ENCODE results near the gene NIN.

Gene NIN

GRCh38 chr14:50758945-50759344 is 72.0 kb downstream of the NIN start:
- DNase-seq: no peak

DNA sequence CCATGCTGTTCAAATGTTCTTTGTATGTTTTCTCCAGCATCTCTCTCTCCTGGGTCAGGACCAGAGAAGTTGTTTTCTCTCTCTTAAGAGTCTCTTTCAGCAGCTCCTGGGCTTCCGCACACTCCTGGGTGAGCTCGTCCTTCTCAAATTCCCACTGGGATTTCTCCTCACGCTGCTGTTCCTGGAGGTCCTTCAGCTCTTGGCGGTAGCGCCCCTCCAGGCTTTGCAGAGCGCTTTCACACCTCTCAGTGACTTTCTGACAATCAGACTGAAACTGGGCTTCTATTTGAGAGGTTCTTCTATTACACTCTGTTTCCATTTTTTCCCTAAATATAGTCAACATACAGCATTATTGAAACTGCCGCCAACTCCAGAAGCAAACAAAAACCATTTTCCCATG is 72.7 kb downstream of the NIN start:
- DNase-seq: no peak

DNA sequence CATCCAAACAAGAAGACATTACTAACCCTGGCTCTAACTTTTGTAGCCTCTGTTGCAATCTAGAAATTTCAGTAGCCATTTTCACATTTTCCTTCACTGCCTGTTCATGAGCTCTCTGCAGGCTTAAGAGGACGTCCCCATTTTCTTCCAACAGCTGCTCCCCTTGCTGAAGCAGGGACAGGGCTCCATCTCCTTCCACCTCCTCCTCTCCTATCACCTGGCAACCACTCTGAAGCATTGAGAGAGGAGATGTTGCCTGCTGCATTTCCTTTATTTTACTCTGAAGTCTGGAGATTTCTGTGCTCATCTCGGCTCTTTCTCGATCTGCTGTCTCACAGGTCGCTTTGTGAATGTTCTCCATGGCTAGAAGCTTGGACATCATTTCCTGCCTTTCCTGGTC is 73.3 kb downstream of the NIN start:
- DNase-seq: no peak

DNA sequence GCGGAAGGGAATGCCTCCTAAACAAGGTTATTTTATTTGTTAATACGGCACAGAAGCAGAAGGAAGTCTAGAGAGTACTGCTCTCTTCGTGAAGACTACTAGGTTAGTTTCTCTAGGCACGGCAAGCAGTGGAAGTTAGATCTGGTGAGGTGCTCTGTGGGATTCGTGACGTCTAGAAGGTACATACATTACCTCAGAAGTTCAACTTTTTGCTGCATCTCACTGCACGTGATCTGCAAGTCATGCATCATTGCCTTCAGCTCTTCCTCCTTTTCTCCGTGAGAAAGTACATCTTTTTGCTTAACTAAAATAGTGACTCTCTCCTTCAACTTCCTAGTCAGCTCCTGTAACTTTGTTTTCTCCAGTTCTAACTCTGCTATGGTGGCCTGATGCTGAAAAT is 74.7 kb downstream of the NIN start:
- DNase-seq: no peak

GRCh38 chr14:50750323-50750722 is 80.6 kb downstream of the NIN start:
- no peak for DNase-seq

- DNase-seq: no peak
These were observed 85.4 kb downstream of the NIN start for GRCh38 chr14:50745401-50746058.

- DNase-seq: no peak
These were observed 86.7 kb downstream of the NIN start for GRCh38 chr14:50744231-50744630.

GRCh38 chr14:50741567-50741966 is 89.4 kb downstream of the NIN start:
- no peak for DNase-seq

DNA sequence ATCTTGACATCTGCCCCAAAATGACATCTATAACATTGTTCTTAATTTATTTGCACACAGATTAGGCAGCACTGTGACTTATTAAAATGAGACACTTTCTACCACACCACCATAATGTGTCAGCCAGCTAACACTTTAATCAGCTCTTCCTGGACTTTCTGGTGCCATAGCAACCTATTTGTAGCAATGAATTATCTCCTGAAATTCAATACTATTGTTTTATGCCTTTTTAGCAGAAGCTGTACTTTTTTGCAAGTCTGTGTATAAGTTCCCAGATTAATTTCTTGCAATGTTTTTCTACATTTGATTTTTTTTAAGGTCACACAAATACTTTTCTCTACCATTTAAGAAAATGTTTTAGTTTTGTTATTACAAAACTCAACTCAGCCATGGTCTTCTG is 90.1 kb downstream of the NIN start:
- DNase-seq: no peak

DNA sequence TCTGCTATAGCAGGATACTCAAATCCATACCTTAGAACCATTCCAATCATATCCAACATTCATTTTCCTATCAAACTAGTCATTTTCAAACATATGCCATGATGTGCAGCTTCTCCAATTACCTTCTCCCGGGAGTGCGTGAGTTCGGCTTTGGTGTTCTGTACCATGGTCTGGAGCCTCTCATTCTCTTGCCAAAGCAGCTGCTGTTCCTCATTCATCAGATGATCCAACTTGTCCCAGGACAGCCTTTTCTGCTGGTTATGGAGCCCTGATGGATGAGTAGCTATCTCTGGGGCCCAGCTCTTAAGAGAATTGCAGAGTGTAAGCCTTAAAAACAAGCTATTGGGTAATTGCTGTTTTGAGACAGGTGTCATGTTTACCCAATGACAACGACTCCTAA is 91.8 kb downstream of the NIN start:
- no peak for DNase-seq

DNA sequence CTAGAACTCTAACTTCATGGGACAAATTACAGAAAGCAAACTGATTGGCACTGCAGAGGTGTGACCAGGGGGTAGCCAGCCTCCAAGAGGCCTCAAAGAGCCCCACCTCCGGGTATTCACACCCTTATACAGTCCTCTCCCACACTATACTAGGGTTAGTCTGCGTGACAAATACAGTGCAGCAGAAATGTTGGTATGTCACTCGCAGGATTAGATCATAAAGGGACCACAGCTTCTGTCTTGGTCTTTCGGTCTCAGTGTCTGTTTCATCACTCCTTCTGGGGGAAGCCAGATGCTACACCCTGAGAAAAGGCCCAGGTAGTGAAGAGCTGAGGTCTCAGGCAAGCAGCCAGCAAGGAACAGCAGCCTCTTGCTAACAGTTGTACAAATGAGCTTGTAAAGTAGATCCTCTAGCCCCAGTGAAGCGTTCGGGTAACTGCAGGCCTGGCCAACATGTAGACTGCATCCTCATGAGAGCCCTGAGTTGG is 94.0 kb downstream of the NIN start:
- no peak for DNase-seq

DNA sequence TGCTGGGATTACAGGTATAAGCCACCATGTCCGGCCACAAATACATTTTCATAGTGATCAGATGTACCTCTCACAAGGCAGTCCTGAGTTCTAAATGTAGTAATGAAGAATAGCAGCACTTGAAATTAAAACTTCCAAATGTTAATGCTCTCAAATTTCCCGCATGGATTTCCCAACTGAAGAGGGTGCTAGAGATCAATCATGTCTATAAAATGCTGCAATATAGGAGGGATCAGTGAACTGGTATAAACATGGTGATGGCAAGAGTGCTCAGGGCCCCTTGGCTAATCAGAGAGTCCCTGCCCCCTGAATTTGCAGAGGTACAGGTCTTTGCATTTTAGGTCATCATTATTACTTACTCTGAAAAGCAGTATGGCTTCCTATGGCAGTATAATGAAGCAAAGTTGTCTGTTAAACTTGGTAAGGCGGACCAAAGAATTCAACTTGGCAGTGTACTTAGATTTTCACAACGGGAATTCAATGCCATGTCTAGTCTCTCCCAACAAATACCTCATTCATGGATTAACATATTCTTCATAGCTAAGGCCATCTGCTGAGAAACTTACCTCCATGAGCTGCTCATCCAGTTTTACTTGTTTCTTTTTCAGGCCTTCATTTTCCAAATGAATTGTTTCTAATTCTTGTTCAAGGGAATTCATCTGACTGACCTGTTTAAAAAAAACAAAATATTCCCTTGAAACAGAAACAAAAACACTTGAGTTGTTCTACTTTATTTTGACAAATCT is 95.8 kb downstream of the NIN start:
- DNase-seq: no peak

- DNase-seq: no peak
These were observed 97.5 kb downstream of the NIN start for GRCh38 chr14:50733494-50733893.

DNA sequence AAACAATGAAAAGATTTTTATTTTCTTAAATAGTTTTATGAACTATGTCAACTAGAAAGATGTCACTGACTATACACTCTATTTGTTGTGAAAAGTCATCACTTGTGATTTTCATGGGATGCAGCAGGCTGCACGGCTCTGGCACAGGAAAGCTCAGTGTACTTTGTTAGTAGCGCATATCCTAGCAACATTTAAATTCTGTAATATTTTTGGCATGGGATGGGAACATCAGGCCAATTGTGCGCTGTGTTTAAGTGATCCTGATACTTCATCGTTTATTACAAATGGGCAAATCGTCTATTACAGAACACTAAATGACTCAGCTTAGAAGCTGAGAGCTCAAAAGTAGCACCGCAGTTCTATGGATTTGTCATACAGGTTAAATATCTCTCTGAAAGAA is 102.1 kb downstream of the NIN start:
- no peak for DNase-seq

DNA sequence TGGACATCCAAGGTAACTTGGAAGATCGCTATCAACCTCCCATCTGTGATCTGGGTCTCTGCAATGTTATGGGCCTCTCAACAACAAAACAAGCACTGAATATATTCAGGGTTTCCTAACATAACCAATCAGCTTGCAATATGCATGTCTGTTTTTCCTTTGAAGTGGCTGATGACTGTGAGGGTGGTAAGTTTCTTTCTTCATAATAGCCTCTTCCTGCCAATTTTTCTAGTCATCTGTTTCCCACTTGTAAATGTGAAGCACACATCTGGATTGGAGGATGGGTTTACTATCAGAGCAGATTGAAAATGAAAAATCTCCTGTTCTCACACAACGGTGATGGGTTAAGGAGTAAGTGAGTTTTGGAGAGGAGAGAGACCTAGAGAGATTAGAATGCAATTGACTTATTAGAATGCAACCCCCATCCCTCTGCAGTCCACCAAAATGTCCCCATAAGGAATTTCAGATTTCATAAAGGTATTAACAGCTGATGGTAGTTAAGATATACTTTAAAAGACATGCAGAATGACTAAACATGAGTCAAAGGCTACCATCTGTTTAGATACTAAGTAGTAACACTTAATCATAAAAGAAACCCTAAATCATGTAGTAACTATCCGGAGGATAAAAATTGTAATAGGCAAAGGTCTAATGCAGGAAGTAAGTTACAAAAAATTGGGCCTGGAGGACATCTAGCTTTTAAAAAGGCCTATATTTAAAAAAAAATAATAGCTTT is 104.4 kb downstream of the NIN start:
- DNase-seq: no peak

DNA sequence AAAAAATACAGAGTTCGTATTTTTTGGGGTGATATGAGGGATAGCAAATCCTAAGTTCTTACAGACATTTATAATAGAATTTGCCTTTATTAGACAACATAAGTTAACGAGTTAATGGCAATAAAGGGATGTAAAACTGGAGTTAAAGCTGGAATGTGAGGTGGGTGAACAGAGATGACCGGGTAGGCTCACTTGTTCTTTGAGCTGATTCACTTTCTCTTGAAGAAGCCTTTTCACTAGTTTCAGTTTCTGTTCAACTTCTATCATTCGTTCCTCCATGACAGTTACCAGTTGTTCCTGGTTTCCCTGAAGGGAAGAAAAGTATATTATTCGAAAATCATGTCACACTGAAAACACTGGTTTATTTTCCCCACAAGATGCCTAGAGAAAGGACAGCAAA is 105.2 kb downstream of the NIN start:
- DNase-seq: no peak

GRCh38 chr14:50719911-50720759 is 110.8 kb downstream of the NIN start:
- DNase-seq: no peak

GRCh38 chr14:50718949-50719348 is 112.0 kb downstream of the NIN start:
- DNase-seq: no peak

GRCh38 chr14:50717811-50718210 is 113.2 kb downstream of the NIN start:
- no peak for DNase-seq

GRCh38 chr14:50714450-50715073 is 116.4 kb downstream of the NIN start:
- DNase-seq: no peak

DNA sequence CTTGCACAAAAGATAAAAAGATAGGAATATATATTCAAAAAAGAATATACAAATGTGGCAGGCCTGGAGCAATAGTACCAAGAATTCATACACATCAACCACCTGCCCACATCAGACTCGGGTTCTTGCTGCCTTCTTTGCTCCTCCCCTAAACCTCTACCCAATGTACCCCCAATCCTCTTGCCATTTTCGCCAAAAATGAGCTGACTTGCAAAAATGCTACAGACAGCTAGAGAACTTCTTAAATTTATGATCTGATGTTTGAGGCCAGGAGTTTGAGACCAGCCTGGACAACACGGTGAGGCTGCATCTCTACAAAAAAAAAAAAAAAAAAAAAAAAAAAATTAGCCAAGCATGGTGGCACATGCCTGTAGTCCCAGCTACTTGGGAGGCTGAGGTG is 119.9 kb downstream of the NIN start:
- DNase-seq: no peak

GRCh38 chr14:50705026-50705593 is 125.9 kb downstream of the NIN start:
- no peak for DNase-seq
